ENCODE results near the gene GRM7.

The GRM7 gene

GRCh38 chr3:7270731-7271130 lies 409.8 kb downstream of the GRM7 start:
- TF ChIP-seq CTCF (conservative IDR thresholded peaks at IDR 0.05; ENCODE audit: low read depth): no peak
- CTCF ChIA-PET: no interaction called here
- DNase-seq (ENCODE audit: low spot score): no peak
- no peak overlapping the region for H3K27ac ChIP-seq
- POLR2A ChIA-PET (ENCODE audit: low non-redundant PET): no interaction called here

DNA sequence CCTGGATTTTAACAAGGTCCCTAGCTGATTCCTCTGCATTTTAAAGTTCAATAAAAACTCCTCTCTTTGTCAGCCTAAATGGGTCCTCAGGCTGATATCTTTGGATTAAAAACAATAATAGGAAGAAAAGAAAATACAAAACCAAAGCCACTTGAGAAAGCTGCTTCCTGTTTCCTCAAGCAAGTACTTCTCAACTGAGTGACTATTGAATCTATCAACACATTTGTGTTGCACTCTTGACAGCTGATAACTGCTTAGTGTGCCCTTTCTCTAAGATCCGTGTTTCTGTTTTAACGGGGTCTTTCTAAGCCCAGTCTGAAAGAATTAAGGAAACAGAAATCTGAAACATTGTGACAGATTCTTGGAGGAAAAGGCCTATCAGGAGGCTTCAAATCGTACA lies 410.7 kb downstream of the GRM7 start:
- POLR2A ChIA-PET (ENCODE audit: low non-redundant PET): no interaction called here
- DNase-seq (ENCODE audit: low spot score): no peak
- CTCF ChIA-PET: interaction anchor here (0.8 kb wide), 1 partner anchor 426 kb away, joined by 8 read pairs; no protein-coding TSS in a partner anchor
- TF ChIP-seq CTCF (conservative IDR thresholded peaks at IDR 0.05; ENCODE audit: low read depth): no peak
- H3K27ac ChIP-seq: no peak overlapping the region

GRCh38 chr3:7272203-7272602 lies 411.3 kb downstream of the GRM7 start:
- POLR2A ChIA-PET (ENCODE audit: low non-redundant PET): no interaction called here
- no peak for TF ChIP-seq CTCF (conservative IDR thresholded peaks at IDR 0.05; ENCODE audit: low read depth)
- CTCF ChIA-PET: interaction anchor here (0.8 kb wide), 1 partner anchor 427 kb away, joined by 8 read pairs; no protein-coding TSS in a partner anchor
- DNase-seq (ENCODE audit: low spot score): no peak
- H3K27ac ChIP-seq: no peak overlapping the region

GRCh38 chr3:7275396-7275795 lies 414.5 kb downstream of the GRM7 start:
- no peak overlapping the region for H3K27ac ChIP-seq
- no peak for DNase-seq (ENCODE audit: low spot score)
- TF ChIP-seq CTCF (conservative IDR thresholded peaks at IDR 0.05; ENCODE audit: low read depth): no peak
- POLR2A ChIA-PET (ENCODE audit: low non-redundant PET): no interaction called here
- CTCF ChIA-PET: no interaction called here

GRCh38 chr3:7280318-7280717 lies 419.4 kb downstream of the GRM7 start:
- no peak for TF ChIP-seq CTCF (conservative IDR thresholded peaks at IDR 0.05; ENCODE audit: low read depth)
- no peak for DNase-seq (ENCODE audit: low spot score)
- ChIA-PET POLR2A (ENCODE audit: low non-redundant PET) (no interaction called here), CTCF (no interaction called here)
- H3K27ac ChIP-seq: no peak overlapping the region

DNA sequence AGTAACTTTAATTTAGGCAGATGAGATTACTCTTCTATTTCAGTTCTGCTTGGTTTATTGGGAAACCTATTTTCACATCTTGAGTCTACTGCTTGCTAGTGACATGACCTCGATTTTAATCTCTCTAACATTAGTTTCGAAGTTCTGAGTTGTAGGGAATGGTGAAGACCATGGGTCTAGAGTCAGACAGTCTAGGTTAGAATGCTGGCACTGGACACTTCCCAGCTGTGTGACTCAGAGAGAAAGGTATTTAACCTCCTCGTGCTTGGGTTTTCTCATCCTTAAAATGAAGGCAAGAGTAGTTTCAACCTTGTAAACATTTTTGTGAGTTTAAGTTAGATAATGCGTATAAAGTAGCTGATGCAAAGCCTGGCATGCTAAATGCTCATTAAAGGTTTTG lies 422.1 kb downstream of the GRM7 start:
- DNase-seq (ENCODE audit: low spot score): no peak
- TF ChIP-seq CTCF (conservative IDR thresholded peaks at IDR 0.05; ENCODE audit: low read depth): no peak
- H3K27ac ChIP-seq: no peak overlapping the region
- POLR2A ChIA-PET (ENCODE audit: low non-redundant PET): no interaction called here
- CTCF ChIA-PET: no interaction called here

DNA sequence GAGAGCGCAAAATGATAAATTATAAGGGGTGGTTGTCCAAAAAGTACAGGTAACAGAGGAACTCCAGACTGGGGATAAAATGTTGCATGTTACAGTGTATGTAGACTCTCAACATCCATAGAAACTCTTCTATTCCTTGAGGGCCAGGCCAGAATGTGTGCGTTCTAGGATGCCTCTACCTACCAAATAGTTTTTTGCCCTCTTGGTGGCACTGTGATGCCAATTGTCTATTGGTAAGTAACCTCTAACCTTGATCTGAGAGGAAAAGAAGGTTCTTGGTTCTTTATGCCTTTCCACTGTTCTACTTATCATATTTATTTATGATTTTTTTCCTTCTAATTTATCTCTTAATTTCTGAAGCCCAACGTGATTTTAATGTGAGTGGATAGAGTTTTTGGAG lies 424.6 kb downstream of the GRM7 start:
- no peak for DNase-seq (ENCODE audit: low spot score)
- POLR2A ChIA-PET (ENCODE audit: low non-redundant PET): no interaction called here
- CTCF ChIA-PET: no interaction called here
- TF ChIP-seq CTCF (conservative IDR thresholded peaks at IDR 0.05; ENCODE audit: low read depth): no peak
- H3K27ac ChIP-seq: no peak overlapping the region

All from RWPE1 (cell line).